ENCODE data around the gene ZNF565.
A peak's percentile ranks its signal among the peaks of the same experiment; 100 is the strongest.

Gene ZNF565

DNA sequence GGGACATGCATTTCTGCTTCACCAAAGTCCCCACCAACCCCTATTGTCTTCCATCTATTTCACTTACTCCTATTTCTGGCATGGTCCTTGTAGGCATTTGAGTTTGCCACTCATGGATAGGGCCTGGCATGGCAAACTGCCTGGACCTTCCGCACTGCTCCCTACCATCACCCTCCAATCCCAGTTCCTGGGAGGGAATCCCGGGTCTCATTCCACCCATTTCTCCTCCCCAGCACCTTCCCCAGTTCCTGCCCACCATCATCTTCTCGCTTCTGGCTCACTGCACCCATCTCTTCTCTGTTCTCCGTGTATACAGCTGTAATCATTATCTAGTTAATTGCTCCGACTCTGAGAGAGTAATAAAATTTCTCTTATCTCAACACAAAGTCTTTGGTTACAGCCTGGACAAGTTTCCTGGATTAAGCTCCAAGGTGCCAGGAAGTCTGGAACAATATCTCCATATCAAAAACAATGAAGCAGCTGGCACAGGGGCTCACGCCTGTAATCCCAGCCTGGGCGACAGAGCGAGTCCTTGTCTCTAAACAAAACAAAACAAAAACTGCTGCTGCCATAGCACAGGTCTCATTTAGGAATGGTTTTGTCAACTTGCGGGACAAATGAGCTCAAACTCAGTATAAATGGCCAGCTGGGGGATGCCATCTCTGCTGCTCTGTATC is 45.2 kb downstream of the ZNF565 start:
- H3K4me2 ChIP-seq (ENCODE audit: low read length) = no peak overlapping the region
- no peaks in the 10 kb centered on the region for H3K9me3 ChIP-seq (replicated peaks; ENCODE audit: low read length)
- H3K4me3 ChIP-seq (ENCODE audit: low read length) = no peak overlapping the region
- H3K36me3 ChIP-seq (ENCODE audit: insufficient read depth, low read length) = no peaks in the 10 kb centered on the region
- H3K9ac ChIP-seq (ENCODE audit: low read depth, low read length) = no peak overlapping the region
- H3K27me3 ChIP-seq (ENCODE audit: control insufficient read depth, insufficient read depth, low read length) = no peaks in the 10 kb centered on the region
- H3K4me1 ChIP-seq (ENCODE audit: control insufficient read depth, insufficient read depth, low read length) = peaks cover 10% of the 10 kb centered on the region

- no peak overlapping the region for H3K9ac ChIP-seq (ENCODE audit: low read depth, low read length)
- no peak overlapping the region for H3K4me3 ChIP-seq (ENCODE audit: low read length)
- H3K9me3 ChIP-seq (replicated peaks; ENCODE audit: low read length) = no peaks in the 10 kb centered on the region
- H3K4me2 ChIP-seq (ENCODE audit: low read length) = no peak overlapping the region
- no peaks in the 10 kb centered on the region for H3K27me3 ChIP-seq (ENCODE audit: control insufficient read depth, insufficient read depth, low read length)
- peaks cover 6% of the 10 kb centered on the region for H3K36me3 ChIP-seq (ENCODE audit: insufficient read depth, low read length)
- no peaks in the 10 kb centered on the region for H3K4me1 ChIP-seq (ENCODE audit: control insufficient read depth, insufficient read depth, low read length)
Measured at GRCh38 chr19:36163813-36164212, 50.7 kb downstream of the ZNF565 start.

DNA sequence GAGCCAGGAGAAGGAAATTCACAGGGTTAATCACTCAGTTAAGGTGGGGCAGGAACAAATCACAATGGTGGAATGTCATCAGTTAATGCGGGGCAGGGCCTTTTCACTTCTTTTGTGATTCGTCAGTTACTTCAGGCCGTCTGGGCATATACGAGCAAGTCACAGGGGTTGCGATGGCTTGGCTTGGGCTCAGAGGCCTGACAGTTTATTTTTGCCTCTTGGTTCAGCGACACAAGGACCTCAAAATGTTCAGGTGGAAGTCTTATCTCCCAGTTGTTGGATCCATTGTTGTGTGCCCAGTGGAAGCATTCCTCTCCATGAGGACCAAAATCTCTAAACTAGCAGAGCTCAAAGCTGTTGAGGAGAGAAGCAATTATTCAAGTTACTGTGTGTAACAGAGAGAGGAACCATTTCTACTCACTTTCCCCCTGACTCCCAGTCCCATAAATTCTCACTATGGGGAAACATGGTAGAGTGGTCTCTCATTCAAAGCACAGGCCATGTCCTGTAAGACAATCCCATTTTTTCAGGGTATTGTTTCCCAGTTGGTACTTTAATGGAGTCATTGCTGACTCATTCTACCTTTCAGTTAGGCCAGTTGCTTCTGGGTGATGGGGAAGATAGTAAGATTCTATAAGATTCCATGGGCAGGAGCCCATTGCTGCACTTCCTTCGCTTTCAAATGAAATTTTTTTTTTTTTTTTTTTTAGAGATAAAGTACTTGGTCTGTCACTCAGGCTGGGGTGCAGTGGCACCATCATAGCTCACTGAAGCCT is 53.5 kb downstream of the ZNF565 start:
- no peaks in the 10 kb centered on the region for H3K4me1 ChIP-seq (ENCODE audit: control insufficient read depth, insufficient read depth, low read length)
- H3K27me3 ChIP-seq (ENCODE audit: control insufficient read depth, insufficient read depth, low read length) = no peaks in the 10 kb centered on the region
- H3K9ac ChIP-seq (ENCODE audit: low read depth, low read length) = no peak overlapping the region
- no peak overlapping the region for H3K4me2 ChIP-seq (ENCODE audit: low read length)
- H3K36me3 ChIP-seq (ENCODE audit: insufficient read depth, low read length) = peaks cover 6% of the 10 kb centered on the region
- no peaks in the 10 kb centered on the region for H3K9me3 ChIP-seq (replicated peaks; ENCODE audit: low read length)
- no peak overlapping the region for H3K4me3 ChIP-seq (ENCODE audit: low read length)

DNA sequence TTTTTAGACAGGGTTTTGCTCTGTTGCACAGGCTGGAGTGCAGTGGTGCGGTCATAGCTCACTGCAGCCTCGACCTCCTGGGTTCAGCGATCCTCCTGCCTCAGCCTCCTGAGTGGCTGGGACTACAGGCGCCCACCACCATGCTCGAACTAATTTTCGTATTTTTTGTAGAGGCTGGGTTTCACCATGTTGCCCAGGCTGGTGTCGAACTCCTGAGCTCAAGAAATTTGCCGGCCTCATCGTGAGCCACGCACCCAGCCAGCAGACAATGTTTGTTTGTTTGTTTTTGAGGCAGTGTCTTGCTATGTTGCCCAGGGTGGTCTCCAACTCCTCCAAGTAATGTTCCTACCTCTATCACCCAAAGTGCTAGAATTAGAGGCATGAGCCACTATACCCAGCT is 61.3 kb downstream of the ZNF565 start:
- H3K4me2 ChIP-seq (ENCODE audit: low read length) = no peak overlapping the region

DNA sequence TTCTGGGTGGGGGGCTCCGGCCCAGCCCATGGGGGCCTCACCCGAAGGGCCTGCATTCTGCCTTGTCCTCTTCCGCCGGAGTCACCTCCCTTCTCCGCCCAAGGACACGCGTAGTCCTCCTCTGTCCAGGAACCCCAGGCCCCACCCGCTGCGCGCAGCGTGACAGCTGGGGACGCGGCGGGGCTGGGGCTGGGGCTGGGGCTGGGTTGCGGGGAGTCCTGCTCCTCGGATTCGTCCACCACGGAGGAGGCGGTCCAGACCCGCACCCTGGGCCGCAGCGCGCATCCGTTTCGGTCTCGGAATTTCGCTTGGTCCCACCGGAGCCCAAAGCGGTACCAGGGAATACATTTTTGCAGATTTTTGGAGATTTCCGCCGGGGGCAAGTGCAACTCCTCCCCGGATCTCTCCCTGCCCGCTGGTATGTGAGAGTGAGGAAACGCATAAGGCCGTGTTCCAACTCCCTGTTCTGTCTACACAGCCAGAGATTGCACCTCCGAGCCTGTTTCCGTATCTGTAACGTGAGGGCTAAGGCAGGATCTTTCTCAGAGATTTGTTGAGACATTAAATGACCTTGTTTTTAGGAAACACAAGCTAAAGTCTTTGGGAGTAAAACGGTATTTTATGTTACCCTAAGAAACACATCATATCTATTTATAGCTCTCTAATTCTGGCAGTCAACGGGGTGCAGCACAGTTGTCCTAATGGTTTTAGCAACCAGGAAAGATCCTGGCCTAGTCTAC is 61.9 kb downstream of the ZNF565 start, which contains the start of gene COX7A1:
Gene COX7A1 (minus strand): TSS at position 96 of the 740 bp plus-strand sequence. CDS start 40 bp downstream, at position 56.
- H3K9me3 ChIP-seq (replicated peaks; ENCODE audit: low read length) = no peaks in the 10 kb centered on the region
- peaks cover 34% of the 10 kb centered on the region for H3K4me1 ChIP-seq (ENCODE audit: control insufficient read depth, insufficient read depth, low read length)
- H3K4me2 ChIP-seq (ENCODE audit: low read length) = peak within 1 kb of the TSS; percentile 76
- H3K4me3 ChIP-seq (ENCODE audit: low read length) = peak within 1 kb of the TSS; percentile 66
- peaks cover 39% of the 10 kb centered on the region for H3K36me3 ChIP-seq (ENCODE audit: insufficient read depth, low read length)
- H3K27me3 ChIP-seq (ENCODE audit: control insufficient read depth, insufficient read depth, low read length) = no peaks in the 10 kb centered on the region
- H3K9ac ChIP-seq (ENCODE audit: low read depth, low read length) = peak within 1 kb of the TSS; percentile 81

More for the DNA sequence above, 61.3 kb downstream of the ZNF565 start:
- no peaks in the 10 kb centered on the region for H3K27me3 ChIP-seq (ENCODE audit: control insufficient read depth, insufficient read depth, low read length)
- peaks cover 33% of the 10 kb centered on the region for H3K36me3 ChIP-seq (ENCODE audit: insufficient read depth, low read length)
- H3K4me3 ChIP-seq (ENCODE audit: low read length) = no peak overlapping the region
- H3K9ac ChIP-seq (ENCODE audit: low read depth, low read length) = peak overlapping the region; percentile 81
- no peaks in the 10 kb centered on the region for H3K9me3 ChIP-seq (replicated peaks; ENCODE audit: low read length)
- H3K4me1 ChIP-seq (ENCODE audit: control insufficient read depth, insufficient read depth, low read length) = peaks cover 34% of the 10 kb centered on the region

DNA sequence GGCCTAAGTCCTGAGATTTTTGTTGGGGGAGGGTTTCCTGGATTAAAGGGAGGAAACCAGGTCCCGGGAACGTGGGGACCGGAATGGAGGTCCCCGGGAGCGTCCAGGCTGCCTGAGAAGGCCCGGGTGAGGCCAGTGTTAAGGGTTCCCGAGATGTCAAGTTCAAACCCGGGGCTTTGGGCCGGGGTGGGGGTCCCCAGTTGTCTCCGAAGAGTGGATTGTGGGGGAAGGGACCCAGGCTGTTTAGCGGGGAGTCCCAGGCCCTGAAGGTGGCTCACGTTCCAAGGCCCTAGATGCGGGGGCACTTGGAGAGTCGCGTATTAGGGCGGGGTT is 62.5 kb downstream of the ZNF565 start:
- peaks cover 43% of the 10 kb centered on the region for H3K36me3 ChIP-seq (ENCODE audit: insufficient read depth, low read length)

GRCh38 chr19:36151144-36152018 is 63.1 kb downstream of the ZNF565 start:
- peak overlapping the region; percentile 66 for H3K4me3 ChIP-seq (ENCODE audit: low read length)
- peaks cover 49% of the 10 kb centered on the region for H3K36me3 ChIP-seq (ENCODE audit: insufficient read depth, low read length)
- H3K27me3 ChIP-seq (ENCODE audit: control insufficient read depth, insufficient read depth, low read length) = no peaks in the 10 kb centered on the region
- no peaks in the 10 kb centered on the region for H3K9me3 ChIP-seq (replicated peaks; ENCODE audit: low read length)
- H3K9ac ChIP-seq (ENCODE audit: low read depth, low read length) = peak overlapping the region; percentile 81
- H3K4me2 ChIP-seq (ENCODE audit: low read length) = peak overlapping the region; percentile 76
- H3K4me1 ChIP-seq (ENCODE audit: control insufficient read depth, insufficient read depth, low read length) = peaks cover 34% of the 10 kb centered on the region

More for the DNA sequence above, 62.5 kb downstream of the ZNF565 start:
- Histone ChIP-seq H3K27me3 (ENCODE audit: control insufficient read depth, insufficient read depth, low read length) (no peaks in the 10 kb centered on the region), H3K4me2 (ENCODE audit: low read length) (peak overlapping the region; percentile 76), H3K4me3 (ENCODE audit: low read length) (peak overlapping the region; percentile 66), H3K9ac (ENCODE audit: low read depth, low read length) (peak overlapping the region; percentile 81), H3K4me1 (ENCODE audit: control insufficient read depth, insufficient read depth, low read length) (peaks cover 34% of the 10 kb centered on the region), H3K9me3 (replicated peaks; ENCODE audit: low read length) (no peaks in the 10 kb centered on the region)

GRCh38 chr19:36150586-36150985 is 63.9 kb downstream of the ZNF565 start:
- H3K4me1 ChIP-seq (ENCODE audit: control insufficient read depth, insufficient read depth, low read length) = peaks cover 34% of the 10 kb centered on the region
- H3K4me2 ChIP-seq (ENCODE audit: low read length) = no peak overlapping the region
- H3K9ac ChIP-seq (ENCODE audit: low read depth, low read length) = peak overlapping the region; percentile 81
- no peaks in the 10 kb centered on the region for H3K9me3 ChIP-seq (replicated peaks; ENCODE audit: low read length)
- H3K27me3 ChIP-seq (ENCODE audit: control insufficient read depth, insufficient read depth, low read length) = no peaks in the 10 kb centered on the region
- no peak overlapping the region for H3K4me3 ChIP-seq (ENCODE audit: low read length)
- H3K36me3 ChIP-seq (ENCODE audit: insufficient read depth, low read length) = peaks cover 57% of the 10 kb centered on the region

DNA sequence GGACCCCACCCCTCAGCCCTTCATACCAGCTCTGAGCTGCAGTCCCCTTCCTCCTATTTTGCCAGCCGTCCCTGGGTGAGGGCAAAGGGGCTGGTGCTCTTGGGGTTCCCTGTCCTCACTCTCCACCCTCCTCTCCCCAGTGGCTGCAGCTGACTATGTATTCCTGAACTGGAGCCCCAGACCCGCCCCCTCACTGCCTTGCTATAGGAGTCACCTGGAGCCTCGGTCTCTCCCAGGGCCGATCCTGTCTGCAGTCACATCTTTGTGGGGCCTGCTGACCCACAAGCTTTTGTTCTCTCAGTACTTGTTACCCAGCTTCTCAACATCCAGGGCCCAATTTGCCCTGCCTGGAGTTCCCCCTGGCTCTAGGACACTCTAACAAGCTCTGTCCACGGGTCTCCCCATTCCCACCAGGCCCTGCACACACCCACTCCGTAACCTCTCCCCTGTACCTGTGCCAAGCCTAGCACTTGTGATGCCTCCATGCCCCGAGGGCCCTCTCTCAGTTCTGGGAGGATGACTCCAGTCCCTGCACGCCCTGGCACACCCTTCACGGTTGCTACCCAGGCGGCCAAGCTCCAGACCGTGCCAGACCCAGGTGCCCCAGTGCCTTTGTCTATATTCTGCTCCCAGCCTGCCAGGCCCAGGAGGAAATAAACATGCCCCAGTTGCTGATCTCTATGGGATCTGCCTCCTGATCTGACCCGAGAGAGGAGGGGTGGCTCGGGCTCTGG is 64.6 kb downstream of the ZNF565 start:
- H3K27me3 ChIP-seq (ENCODE audit: control insufficient read depth, insufficient read depth, low read length) = no peaks in the 10 kb centered on the region
- H3K36me3 ChIP-seq (ENCODE audit: insufficient read depth, low read length) = peaks cover 64% of the 10 kb centered on the region
- H3K4me1 ChIP-seq (ENCODE audit: control insufficient read depth, insufficient read depth, low read length) = peaks cover 34% of the 10 kb centered on the region
- no peak overlapping the region for H3K9ac ChIP-seq (ENCODE audit: low read depth, low read length)
- no peaks in the 10 kb centered on the region for H3K9me3 ChIP-seq (replicated peaks; ENCODE audit: low read length)
- no peak overlapping the region for H3K4me2 ChIP-seq (ENCODE audit: low read length)
- H3K4me3 ChIP-seq (ENCODE audit: low read length) = no peak overlapping the region

- Histone ChIP-seq H3K27me3 (ENCODE audit: control insufficient read depth, insufficient read depth, low read length) (no peaks in the 10 kb centered on the region), H3K36me3 (ENCODE audit: insufficient read depth, low read length) (peaks cover 75% of the 10 kb centered on the region), H3K4me2 (ENCODE audit: low read length) (no peak overlapping the region), H3K9ac (ENCODE audit: low read depth, low read length) (no peak overlapping the region), H3K4me1 (ENCODE audit: control insufficient read depth, insufficient read depth, low read length) (peaks cover 9% of the 10 kb centered on the region), H3K9me3 (replicated peaks; ENCODE audit: low read length) (no peaks in the 10 kb centered on the region), H3K4me3 (ENCODE audit: low read length) (no peak overlapping the region)
Measured at GRCh38 chr19:36144624-36145023, 69.8 kb downstream of the ZNF565 start.

Data from skeletal muscle satellite cell (primary cell).